Erythroblast (primary cell): Measurements from ENCODE around the gene GTF2F1.
"Not testable (repeated sequence)": the region's sequence is repeated elsewhere in the genome, so short reads cannot be mapped to it uniquely, and the experiment has no call there.

Experiments used
- DNase-seq, 2 experiments: peaks; one replicate each; lab custom pipeline; 2025; lab: John Stamatoyannopoulos, UW
- GATA1 ChIP-seq: IDR thresholded peaks from 2 replicates; pipeline ENCODE4 v1.6.1; 2011; ENCODE audit warnings: low read depth, mild to moderate bottlenecking, control low read depth, low read length, moderate library complexity
- POLR2A ChIP-seq: IDR thresholded peaks from 2 replicates; pipeline ENCODE4 v1.6.1; 2011; ENCODE audit warnings: mild to moderate bottlenecking, low read length

Gene GTF2F1

DNA sequence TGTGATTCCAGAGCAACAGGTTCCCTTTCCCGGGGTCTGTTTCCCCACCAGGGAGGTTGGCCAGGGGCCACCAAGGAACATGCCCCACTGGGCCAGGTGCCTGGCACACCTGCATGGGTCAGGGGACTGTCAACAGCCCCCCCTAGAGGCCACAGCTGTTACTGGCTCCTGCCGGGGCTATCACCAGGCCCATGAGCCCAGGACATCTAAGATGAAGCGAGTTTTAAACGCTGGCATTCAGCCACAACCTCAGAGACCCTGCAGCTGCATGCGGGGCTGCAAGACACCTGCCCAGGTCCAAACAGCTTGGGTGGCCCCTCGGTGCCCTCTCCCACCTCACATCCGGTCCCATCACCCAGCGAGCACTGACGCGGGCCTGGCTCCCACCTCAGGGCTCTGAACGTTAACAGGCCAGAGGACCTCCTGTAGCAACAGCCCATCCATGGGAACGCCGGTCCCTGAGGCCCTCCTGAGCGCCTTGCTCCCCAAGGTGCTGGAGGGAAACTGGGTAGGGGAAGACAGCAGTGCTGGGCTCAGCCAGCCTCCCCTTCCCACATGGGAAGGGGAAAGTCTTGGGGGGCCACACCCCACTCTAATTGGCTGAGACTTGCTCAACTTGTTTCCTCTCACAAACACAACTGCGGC is 19.6 kb upstream of the GTF2F1 start:
- TF ChIP-seq POLR2A (no peak), GATA1 (no peak)
- peak in 1 of 2 experiments; percentile 52 for DNase-seq

DNA sequence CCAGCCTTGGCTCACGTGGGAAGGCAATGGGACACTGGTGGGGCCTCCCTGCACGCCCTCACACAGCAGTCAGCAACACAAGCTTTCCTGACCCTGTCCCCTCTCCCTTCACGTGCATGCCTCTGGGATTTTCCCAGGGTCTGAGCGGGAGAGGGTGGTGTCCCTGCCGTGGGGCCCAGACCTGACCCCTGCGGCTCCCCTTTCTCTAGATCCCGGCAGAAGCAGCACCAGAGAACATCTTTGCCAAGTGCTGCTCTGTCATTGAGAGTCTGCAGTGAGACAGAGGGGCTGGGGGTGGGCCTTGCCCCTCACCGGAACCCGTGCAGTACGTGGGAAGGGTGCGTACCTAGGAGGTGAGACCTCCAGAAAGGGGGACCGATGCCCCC is 19.1 kb upstream of the GTF2F1 start:
- TF ChIP-seq GATA1 (no peak), POLR2A (no peak)
- DNase-seq: no peak

DNA sequence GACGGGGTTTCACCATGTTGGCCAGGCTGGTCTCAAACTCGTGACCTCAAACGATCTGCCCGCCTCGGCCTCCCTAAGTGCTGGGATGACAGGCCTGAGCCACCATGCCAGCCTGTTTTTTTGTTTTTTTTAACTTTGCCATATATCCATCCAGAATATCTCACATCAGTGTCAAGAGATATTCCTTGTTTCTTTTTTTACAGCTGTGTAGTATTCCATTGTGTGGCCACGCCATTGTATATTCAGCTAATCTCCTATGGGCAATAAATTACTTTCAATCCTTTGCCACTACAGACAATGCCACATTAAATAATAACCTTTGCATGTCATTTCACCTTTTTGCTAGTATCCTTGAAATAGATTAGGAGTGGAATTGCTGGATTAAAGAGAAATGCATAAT is 16.4 kb upstream of the GTF2F1 start:
- TF ChIP-seq POLR2A: no peak
- TF ChIP-seq GATA1: no peak
- DNase-seq: no peak

DNA sequence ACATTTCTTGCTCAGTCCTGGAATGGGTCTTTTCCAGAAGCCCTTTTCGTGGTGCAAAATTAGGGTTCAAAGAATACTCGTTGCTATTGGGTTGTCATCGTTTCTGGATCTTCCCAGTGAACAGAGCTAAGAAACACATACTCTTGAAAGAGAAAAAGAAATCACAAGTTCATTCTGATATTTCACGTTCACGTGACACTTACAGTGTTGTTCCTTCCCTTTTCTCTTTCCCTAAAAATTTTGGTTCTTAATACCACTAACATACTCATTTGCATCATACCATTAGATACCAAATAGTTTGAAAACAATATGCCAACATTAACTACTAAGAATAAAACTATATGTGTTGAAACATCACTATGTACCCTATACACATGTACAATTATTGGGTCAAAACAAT is 13.4 kb upstream of the GTF2F1 start:
- TF ChIP-seq GATA1 (no peak), POLR2A (no peak)
- DNase-seq: no peak

DNA sequence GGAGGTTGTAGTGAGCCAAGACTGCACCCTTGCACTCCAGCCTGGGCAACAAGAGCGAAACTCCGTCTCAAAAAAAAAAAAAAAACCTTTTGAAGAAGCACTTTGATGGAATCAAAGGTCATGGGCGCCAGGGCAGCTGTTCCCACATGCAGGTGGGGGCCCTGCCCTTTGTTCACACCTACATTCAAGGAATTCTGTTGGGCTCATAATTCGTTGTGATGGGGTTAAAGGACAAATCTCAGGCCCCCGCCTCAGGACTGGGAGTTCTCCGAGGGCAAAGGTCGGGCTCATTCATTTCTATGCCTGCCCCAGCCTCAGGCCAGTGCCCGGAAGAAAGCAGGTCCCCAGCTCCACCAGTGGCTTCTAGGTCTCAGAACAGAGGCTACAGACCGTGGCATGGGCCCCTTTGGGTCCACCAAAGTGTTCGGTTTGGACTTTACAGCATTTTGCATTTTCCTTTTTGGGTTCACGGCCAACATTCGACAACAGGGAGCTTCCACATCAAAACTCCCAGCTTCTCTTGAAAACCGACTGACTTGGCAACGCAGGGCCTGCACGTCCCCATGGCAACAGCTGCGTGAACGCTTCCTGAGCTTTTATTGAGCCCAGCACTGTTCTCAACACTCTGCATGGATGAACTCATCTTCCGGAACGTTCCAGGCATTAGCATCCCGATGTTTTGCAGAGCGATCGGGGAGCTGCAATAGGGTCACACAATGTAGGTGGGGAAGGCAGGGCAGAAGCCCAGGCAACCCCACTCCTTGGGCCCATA is 10.1 kb upstream of the GTF2F1 start:
- TF ChIP-seq GATA1 (no peak), POLR2A (no peak)
- no peak for DNase-seq

DNA sequence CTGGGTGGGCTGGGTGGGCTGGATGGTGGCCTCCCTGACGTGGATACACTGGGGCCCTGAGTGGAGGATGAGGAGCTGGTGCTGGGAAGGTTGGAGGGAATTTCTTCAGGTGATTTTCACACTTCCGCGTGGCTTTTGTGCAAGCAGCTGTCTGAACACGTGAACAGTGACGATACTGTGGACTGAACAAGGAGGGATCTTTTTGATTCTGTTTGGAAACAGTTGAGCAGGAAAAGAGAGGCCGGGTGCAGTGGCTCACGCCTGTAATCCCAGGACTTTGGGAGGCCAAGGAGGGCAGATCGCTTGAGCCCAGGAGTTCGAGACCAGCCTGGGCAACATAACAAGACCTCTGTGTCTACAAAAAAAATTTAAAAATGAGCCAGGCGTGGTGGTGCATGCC is 9.1 kb upstream of the GTF2F1 start:
- no peak for DNase-seq
- TF ChIP-seq GATA1: no peak
- no peak for TF ChIP-seq POLR2A

DNA sequence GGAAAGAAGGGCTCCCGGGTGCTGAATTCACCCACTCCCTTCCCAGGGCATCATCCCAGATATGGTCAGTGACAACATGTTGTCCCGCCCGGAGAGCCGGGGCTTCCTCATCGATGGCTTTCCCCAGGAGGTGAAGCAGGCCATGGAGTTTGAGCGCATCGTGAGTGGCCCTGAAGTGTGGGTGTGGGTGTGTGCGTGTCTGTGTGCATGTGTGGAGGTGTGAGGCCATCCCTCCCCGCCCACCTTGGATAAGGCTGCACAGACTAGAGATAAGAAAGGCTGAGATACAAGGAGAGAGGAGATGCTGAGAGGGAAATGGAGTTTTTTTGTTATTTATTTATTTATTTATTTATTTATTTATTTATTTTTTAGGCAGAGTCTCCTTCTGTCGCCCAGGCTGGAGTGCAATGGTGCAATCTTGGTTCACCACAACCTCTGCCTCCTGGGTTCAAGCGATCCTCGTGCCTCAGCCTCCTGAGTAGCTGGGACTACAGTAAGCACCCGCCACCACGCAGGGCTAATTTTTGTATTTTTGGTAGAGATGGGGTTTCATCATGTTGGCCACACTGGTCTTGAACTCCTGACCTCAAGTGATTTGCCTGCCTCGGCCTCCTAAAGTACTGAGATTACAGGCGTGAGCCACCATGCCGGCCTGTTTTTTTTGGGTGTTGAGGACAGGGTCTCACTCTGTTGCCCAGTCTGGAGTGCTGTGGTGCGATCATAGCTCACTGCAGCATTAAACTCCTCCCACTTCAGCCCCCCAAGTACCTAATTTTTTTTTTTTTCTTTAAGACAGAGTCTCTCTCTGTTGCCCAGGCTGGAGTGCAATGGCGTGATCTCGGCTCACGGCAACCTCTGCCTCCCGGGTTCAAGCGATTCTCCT is 7.3 kb upstream of the GTF2F1 start:
- DNase-seq: not testable (repeated sequence)

DNA sequence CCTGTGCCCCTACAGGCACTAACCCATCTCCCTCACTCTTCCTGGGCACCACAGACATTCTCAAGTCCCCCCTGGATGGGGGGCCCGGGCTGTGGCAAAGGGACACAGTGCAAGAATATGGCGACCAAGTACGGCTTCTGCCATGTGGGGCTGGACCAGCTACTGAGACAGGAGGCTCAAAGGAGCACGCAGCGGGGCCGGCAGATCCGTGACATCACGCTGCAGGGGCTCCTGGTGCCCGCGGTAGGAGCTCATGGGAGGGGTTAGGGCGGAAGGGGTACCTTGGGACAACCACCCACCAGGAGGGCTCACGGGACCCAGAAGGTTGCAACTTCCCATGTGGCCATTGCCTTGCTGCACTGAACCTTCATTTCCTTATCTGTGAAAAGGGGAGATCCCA is 3.3 kb upstream of the GTF2F1 start:
- no peak for DNase-seq
- TF ChIP-seq GATA1 (no peak), POLR2A (no peak)

DNA sequence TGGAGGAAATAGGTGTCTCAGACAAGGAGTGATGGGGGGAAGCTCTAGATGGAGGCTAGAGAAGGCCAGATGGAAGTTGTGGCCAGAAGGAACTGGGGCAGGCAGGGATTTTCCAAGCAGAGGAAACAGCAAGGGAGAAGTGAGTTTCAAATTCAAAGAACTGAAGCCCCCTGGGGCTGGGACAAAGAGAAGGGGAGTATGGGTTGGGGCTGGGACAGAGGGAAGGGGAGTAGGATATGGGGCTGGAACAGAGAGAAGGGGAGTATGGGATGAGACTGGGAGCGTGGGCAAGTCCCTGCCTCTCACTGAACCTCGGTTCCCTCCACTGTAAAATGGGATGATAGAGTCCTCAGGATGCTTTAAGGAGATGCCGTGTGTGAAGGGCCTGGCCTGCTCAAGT is 1.9 kb upstream of the GTF2F1 start:
- no peak for TF ChIP-seq POLR2A
- TF ChIP-seq GATA1: no peak
- DNase-seq: no peak

DNA sequence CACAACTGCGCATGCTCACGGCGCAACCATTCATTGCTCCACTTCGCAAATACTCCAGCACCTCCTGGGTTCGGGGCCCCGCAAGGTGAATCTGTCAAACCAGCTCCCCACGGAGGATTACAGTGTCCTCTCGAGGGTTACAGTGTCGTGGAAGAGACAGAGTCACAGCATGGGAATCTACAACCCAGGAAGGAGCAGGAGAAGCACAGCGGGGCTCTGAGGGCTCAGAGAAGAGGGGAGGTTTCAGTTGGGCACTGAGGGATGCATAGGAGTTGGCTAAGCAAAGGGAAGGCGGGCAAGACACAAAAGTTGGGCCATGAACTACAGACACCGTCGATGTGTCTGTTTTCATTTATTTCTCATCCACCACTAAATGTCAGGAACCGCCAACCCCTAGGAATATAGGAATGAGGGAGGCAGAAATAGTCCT is 1.0 kb upstream of the GTF2F1 start:
- DNase-seq: no peak

DNA sequence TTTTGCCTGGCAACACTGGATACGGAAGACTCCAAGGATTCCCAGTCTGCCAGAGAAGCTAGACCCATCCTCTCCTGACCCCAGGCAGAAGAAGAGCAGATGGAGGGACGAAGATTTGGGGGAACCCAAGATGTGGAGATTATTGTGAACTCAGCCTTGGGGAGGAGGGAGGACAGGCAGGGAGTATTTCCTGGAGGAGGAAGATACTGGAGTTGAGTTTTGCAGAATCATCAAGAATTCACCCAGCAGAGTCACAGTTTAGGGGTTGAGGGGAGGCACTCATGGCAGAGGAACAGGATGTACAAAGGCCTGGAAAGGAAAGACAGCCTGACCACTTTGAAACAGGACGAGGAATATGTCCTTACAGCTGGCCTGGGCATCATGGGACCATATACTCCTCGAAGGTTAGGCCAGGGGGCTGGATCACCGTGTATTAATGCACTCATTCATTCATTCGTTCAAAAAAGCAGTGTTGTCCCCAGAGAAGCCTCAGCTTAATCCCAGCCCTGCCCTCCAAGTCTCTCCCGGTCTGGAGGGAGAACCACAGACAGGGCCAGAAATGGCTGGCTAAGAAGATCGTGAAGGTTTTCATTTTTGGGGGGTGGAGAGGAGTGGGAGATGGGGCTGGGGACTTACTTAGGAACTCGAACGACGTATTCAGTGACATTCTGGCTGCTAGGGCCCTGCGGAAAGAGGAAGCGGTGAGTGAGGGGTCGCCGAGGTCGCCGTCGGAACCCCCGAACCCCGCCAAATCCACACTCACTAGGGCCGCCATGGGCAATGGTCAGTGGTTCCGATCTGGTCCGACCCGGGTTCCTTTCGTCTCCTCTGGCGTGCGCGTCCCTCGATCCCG is 517 bp downstream of the GTF2F1 start:
- DNase-seq: no peak
- TF ChIP-seq POLR2A (no peak), GATA1 (no peak)

More for the DNA sequence above, 1.0 kb upstream of the GTF2F1 start:
- TF ChIP-seq GATA1 (no peak), POLR2A (no peak)

DNA sequence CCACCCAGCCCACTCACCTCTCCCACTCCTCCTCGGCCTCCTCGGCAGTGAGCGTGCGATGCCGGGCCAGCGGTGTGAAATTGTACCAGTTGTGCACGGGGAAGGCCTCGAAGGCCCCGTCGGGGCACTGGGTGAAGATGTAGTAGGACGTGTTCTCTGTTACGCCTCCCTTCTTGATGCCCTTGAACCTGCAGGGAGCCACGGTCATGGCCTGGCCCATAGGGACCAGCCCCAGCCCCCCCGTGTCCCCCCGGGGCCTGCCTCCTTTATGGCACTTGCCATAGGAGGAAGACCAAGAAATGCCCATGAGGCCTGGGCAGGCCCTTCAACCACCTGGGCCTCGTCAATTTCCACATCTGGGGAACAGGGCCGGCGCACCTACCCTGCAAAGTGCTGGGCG is 5.6 kb downstream of the GTF2F1 start:
- TF ChIP-seq GATA1 (no peak), POLR2A (no peak)
- DNase-seq: no peak

DNA sequence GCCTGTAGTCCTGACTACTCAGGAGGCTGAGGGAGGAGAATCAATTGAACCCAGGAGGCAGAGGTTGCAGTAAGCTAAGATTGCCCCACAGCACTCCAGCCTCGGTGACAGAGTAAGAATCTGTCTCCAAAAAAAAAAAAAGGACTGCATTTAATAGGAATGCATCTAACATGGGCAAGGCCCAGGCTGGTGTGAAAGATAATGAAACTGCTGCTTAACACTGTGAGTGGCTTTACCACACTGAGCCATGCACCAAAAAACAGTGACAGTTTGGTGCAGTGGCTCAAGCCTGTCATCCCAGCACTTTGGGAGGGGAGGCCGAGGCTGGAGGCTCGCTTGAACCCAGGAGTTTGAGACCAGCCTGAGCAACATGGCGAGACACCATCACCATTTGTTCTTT is 8.6 kb downstream of the GTF2F1 start:
- TF ChIP-seq GATA1: no peak
- no peak for TF ChIP-seq POLR2A

More for the DNA sequence above, 8.6 kb downstream of the GTF2F1 start:
- DNase-seq: peak in 1 of 2 experiments; percentile 42
